ENCODE data around the gene PSMA3. TPM values are rescaled to one million over a fixed set of nuclear protein-coding genes. Genes with fewer than 3 reads are reported as not detected.

PSMA3 gene
- total and polyA plus RNA-seq, 2 donors (not counting 1 experiment from before 2014, with no cell fraction given): 80.1 to 279 TPM

DNA sequence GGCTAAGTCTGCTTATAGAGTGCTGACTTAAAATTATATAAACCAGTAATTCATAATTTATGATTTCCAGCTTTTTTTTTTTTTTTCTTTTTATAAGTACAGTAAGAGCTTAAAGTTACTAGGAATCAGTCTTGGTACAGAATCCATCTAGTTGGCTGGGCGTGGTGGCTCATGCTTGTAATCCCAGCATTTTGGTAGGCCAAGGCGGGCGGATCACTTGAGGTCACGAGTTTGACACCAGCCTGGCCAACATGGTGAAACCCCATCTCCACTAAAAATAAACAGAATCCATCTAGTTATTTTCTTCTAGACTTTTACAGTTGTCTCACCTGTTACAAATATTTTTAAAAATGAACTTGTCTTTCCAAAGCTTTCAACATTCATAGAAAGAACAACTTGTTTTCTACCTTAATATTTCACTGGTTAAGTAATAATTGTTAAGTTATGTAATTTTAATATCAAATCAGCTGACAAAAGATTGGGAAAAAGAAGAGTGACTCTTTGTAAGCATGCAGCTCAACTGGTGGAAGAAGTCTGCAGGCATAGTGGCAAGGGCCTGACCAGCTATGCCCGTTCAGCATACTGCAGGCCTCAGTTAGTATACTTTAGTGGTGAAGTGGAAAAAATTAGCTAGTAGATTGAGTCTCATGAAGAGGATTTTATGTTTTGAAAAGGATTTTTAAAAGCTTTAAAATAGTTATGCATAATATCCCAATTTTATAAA is 17.4 kb upstream of the PSMA3 start:
- Histone ChIP-seq H3K27me3 (ENCODE audit: control insufficient read depth, insufficient read depth, low read length) (no peaks in the 10 kb centered on the region), H3K36me3 (ENCODE audit: control insufficient read depth, insufficient read depth, low read length) (peaks cover 2% of the 10 kb centered on the region), H3K4me2 (ENCODE audit: extremely low read depth, insufficient read depth, low read length) (no peak overlapping the region), H3K4me1 (ENCODE audit: control insufficient read depth, extremely low read depth, insufficient read depth, low read length) (no peaks in the 10 kb centered on the region), H2AFZ (ENCODE audit: low read length) (no peak overlapping the region), H3K4me3 (replicated peaks in 1 of 4; ENCODE audit: control extremely low read depth in 1 of 4, insufficient read depth in 1 of 4, low read depth in 3 of 4, low read length in 4 of 4) (no peak overlapping the region), H3K79me2 (ENCODE audit: control insufficient read depth, insufficient read depth, low read length) (no peaks in the 10 kb centered on the region), H3K9ac (ENCODE audit: insufficient read depth, low read length) (no peak overlapping the region), H3K9me3 (ENCODE audit: control insufficient read depth, insufficient read depth, low read depth, low read length) (no peaks in the 10 kb centered on the region), H4K20me1 (ENCODE audit: control insufficient read depth, extremely low read depth, insufficient read depth, low read length) (no peaks in the 10 kb centered on the region), H3K27ac (ENCODE audit: insufficient read depth, low read length) (no peak overlapping the region)
- no peak for DNase-seq (ENCODE audit: low read depth in 2 of 2)
- TF ChIP-seq EZH2 (IDR thresholded peaks at IDR 0.05; ENCODE audit: low read length, missing control alignments): no peak
- TF ChIP-seq, protein P1, sequence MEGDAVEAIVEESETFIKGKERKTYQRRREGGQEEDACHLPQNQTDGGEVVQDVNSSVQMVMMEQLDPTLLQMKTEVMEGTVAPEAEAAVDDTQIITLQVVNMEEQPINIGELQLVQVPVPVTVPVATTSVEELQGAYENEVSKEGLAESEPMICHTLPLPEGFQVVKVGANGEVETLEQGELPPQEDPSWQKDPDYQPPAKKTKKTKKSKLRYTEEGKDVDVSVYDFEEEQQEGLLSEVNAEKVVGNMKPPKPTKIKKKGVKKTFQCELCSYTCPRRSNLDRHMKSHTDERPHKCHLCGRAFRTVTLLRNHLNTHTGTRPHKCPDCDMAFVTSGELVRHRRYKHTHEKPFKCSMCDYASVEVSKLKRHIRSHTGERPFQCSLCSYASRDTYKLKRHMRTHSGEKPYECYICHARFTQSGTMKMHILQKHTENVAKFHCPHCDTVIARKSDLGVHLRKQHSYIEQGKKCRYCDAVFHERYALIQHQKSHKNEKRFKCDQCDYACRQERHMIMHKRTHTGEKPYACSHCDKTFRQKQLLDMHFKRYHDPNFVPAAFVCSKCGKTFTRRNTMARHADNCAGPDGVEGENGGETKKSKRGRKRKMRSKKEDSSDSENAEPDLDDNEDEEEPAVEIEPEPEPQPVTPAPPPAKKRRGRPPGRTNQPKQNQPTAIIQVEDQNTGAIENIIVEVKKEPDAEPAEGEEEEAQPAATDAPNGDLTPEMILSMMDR (conservative IDR thresholded peaks at IDR 0.05 in 1 of 2, IDR thresholded peaks at IDR 0.05 in 1 of 2; ENCODE audit: low read depth in 1 of 2, low read length in 2 of 2): no peak

DNA sequence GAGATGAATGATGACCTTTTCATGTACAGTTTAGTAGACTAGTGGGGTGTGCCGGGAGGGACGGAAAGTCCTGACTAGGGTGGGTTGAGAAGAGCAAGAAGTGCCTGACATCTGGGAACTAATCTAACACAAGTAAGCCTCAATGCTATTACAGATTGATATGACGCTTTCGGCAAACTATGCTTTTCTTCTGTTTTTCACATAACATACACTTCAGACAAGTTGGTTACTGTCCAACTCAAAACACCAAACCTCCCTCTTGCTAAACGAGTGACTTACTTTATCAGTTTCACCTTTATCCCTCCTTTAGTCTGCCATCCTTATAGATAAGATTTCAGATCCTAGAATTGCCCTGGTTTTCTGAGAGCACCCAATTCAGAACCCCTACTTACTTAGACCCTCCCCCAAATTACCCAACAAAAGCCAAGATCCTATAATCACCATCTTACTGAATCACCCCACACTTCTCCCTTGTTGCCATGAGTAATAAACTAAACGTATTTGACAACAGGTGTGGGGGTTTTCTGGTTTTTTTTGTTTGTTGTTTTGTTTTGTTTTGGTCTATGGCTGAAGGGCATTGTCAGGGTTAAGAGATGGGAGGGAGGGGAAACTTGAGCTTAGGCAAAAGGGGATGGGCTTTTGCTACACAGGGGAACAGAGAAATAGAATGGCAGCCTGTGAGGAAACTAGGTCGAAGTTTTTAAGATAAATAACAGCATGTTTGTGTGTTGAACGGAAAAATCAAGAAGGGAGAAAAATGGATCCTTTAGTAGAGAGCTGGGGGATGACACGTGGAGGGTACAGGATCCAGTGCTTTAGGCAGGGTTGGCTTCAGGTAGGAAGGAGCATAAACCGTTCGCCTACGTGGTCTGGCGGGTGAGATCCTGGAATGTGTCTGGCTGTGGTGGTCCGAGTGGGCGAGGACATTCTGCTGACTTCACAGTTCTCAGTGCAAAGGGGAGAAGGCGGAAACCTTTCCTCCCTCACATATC is 6.1 kb upstream of the PSMA3 start:
- DNase-seq (ENCODE audit: low read depth in 2 of 2): peak; percentile 27 to 29
- peak overlapping the region; percentile 29 for H3K27ac ChIP-seq (ENCODE audit: insufficient read depth, low read length)
- no peaks in the 10 kb centered on the region for H4K20me1 ChIP-seq (ENCODE audit: control insufficient read depth, extremely low read depth, insufficient read depth, low read length)
- no peaks in the 10 kb centered on the region for H3K27me3 ChIP-seq (ENCODE audit: control insufficient read depth, insufficient read depth, low read length)
- no peaks in the 10 kb centered on the region for H3K36me3 ChIP-seq (ENCODE audit: control insufficient read depth, insufficient read depth, low read length)
- H3K79me2 ChIP-seq (ENCODE audit: control insufficient read depth, insufficient read depth, low read length): no peaks in the 10 kb centered on the region
- peak overlapping the region; percentile 47 to 90 (median 78) for H3K4me3 ChIP-seq (replicated peaks in 1 of 4; ENCODE audit: control extremely low read depth in 1 of 4, insufficient read depth in 1 of 4, low read depth in 3 of 4, low read length in 4 of 4)
- H3K9ac ChIP-seq (ENCODE audit: insufficient read depth, low read length): no peak overlapping the region
- H3K4me1 ChIP-seq (ENCODE audit: control insufficient read depth, extremely low read depth, insufficient read depth, low read length): peaks cover 2% of the 10 kb centered on the region
- TF ChIP-seq, protein P1 (conservative IDR thresholded peaks at IDR 0.05 in 1 of 2, IDR thresholded peaks at IDR 0.05 in 1 of 2; ENCODE audit: low read depth in 1 of 2, low read length in 2 of 2): no peak
- TF ChIP-seq EZH2 (IDR thresholded peaks at IDR 0.05; ENCODE audit: low read length, missing control alignments): no peak
- H3K9me3 ChIP-seq (ENCODE audit: control insufficient read depth, insufficient read depth, low read depth, low read length): no peaks in the 10 kb centered on the region
- H2AFZ ChIP-seq (ENCODE audit: low read length): peak overlapping the region; percentile 84
- peak overlapping the region; percentile 91 for H3K4me2 ChIP-seq (ENCODE audit: extremely low read depth, insufficient read depth, low read length)
